PFSK-1 (cell line): ENCODE results near the gene G6PC3. TPM values are rescaled to one million over a fixed set of nuclear protein-coding genes. Genes with fewer than 3 reads are reported as not detected.

Experiments
- FOXP2 ChIP-seq: optimal IDR thresholded peaks from 2 replicates; pipeline ENCODE3; 2011; ENCODE audit warnings: borderline replicate concordance, control low read depth, inconsistent platforms; ENCODE audit not compliant: insufficient read depth; ENCODE audit errors: extremely low read length, extremely low read depth
- POLR2AphosphoS5 ChIP-seq: IDR thresholded peaks from 2 replicates; pipeline ENCODE4 v1.6.1; 2012; ENCODE audit warnings: low read depth, mild to moderate bottlenecking, control low read depth, low read length, moderate library complexity
- SIN3A ChIP-seq: IDR thresholded peaks from 2 replicates; pipeline ENCODE4 v1.6.1; 2012; ENCODE audit warnings: mild to moderate bottlenecking, low read length, moderate library complexity, borderline replicate concordance; ENCODE audit not compliant: insufficient read depth
- TAF1 ChIP-seq: IDR thresholded peaks from 2 replicates; pipeline ENCODE4 v1.6.1; 2012; ENCODE audit warnings: low read length, control low read depth, borderline replicate concordance; ENCODE audit not compliant: insufficient read depth
- polyA plus RNA-seq: library from polyadenylated mRNA; unstranded; fragments of >200 nt; gene quantifications from one replicate; pipeline ENCODE4 v1.2.1, GENCODE V29; 2012; ENCODE audit warnings: low read depth, missing spikeins; ENCODE audit not compliant: insufficient read length
- TF ChIP-seq, protein P1 (sequence below), 2 experiments: IDR thresholded peaks; 2 replicates each; pipeline versions ENCODE4 v1.6.1 to v1.8.0; 2011 to 2012; ENCODE audit warnings: low read depth in 2 of 2, low read length in 2 of 2, control low read depth in 1 of 2, inconsistent platforms in 1 of 2, mild to moderate bottlenecking in 1 of 2, moderate library complexity in 1 of 2; ENCODE audit not compliant: insufficient read depth in 1 of 2

G6PC3 gene, protein sequence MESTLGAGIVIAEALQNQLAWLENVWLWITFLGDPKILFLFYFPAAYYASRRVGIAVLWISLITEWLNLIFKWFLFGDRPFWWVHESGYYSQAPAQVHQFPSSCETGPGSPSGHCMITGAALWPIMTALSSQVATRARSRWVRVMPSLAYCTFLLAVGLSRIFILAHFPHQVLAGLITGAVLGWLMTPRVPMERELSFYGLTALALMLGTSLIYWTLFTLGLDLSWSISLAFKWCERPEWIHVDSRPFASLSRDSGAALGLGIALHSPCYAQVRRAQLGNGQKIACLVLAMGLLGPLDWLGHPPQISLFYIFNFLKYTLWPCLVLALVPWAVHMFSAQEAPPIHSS
- 151 TPM for polyA plus RNA-seq

- TF ChIP-seq SIN3A (peak; percentile 100), TAF1 (peak; percentile 83), FOXP2 (peak; percentile 92), POLR2AphosphoS5 (peak; percentile 94)
- TF ChIP-seq, protein P1, sequence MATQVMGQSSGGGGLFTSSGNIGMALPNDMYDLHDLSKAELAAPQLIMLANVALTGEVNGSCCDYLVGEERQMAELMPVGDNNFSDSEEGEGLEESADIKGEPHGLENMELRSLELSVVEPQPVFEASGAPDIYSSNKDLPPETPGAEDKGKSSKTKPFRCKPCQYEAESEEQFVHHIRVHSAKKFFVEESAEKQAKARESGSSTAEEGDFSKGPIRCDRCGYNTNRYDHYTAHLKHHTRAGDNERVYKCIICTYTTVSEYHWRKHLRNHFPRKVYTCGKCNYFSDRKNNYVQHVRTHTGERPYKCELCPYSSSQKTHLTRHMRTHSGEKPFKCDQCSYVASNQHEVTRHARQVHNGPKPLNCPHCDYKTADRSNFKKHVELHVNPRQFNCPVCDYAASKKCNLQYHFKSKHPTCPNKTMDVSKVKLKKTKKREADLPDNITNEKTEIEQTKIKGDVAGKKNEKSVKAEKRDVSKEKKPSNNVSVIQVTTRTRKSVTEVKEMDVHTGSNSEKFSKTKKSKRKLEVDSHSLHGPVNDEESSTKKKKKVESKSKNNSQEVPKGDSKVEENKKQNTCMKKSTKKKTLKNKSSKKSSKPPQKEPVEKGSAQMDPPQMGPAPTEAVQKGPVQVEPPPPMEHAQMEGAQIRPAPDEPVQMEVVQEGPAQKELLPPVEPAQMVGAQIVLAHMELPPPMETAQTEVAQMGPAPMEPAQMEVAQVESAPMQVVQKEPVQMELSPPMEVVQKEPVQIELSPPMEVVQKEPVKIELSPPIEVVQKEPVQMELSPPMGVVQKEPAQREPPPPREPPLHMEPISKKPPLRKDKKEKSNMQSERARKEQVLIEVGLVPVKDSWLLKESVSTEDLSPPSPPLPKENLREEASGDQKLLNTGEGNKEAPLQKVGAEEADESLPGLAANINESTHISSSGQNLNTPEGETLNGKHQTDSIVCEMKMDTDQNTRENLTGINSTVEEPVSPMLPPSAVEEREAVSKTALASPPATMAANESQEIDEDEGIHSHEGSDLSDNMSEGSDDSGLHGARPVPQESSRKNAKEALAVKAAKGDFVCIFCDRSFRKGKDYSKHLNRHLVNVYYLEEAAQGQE (IDR thresholded peaks at IDR 0.05; ENCODE audit: insufficient read depth in 1 of 2, low read depth in 2 of 2, low read length in 2 of 2) = peak; percentile 65 to 81
Measured at GRCh38 chr17:44070455-44071197, at the start of gene G6PC3. TSS of gene G6PC3 (plus strand) at chr17:44070735. CDS start at chr17:44070966, 231 bp downstream.

GRCh38 chr17:44022246-44022645 lies 48.3 kb upstream of the G6PC3 start:
- TF ChIP-seq FOXP2 (no peak), POLR2AphosphoS5 (no peak), SIN3A (no peak), TAF1 (no peak)
- TF ChIP-seq, protein P1 (IDR thresholded peaks at IDR 0.05; ENCODE audit: insufficient read depth in 1 of 2, low read depth in 2 of 2, low read length in 2 of 2) = no peak

- TF ChIP-seq FOXP2 = no peak
- TF ChIP-seq, protein P1 (IDR thresholded peaks at IDR 0.05; ENCODE audit: insufficient read depth in 1 of 2, low read depth in 2 of 2, low read length in 2 of 2) = no peak
- TF ChIP-seq TAF1 = no peak
- TF ChIP-seq POLR2AphosphoS5 = no peak
- no peak for TF ChIP-seq SIN3A
Measured at GRCh38 chr17:44023545-44024270, 46.8 kb upstream of the G6PC3 start.

GRCh38 chr17:44024271-44024663 lies 46.3 kb upstream of the G6PC3 start:
- TF ChIP-seq SIN3A (no peak), POLR2AphosphoS5 (no peak), FOXP2 (no peak), TAF1 (no peak)
- TF ChIP-seq, protein P1 (IDR thresholded peaks at IDR 0.05; ENCODE audit: insufficient read depth in 1 of 2, low read depth in 2 of 2, low read length in 2 of 2) = no peak
